ENCODE results near the gene STIP1.

STIP1 gene

DNA sequence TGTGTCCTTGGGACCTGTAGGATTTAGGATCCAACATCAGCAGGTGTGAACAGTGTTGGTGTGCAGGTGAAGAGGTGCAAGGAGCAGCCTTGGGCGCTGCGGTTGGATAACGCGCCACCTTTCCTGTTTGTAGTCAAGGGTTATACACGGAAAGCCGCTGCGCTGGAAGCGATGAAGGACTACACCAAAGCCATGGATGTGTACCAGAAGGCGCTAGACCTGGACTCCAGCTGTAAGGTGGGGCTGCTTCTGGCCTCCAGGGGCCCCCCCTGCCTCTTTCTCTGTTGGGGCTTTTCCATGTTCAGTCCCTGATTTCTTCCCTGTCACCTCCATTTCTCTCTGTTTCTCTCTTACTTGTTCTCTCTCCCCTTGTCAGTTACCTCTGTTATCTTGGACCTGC, 17.0 kb downstream of the STIP1 start:
- TF ChIP-seq, protein P1, sequence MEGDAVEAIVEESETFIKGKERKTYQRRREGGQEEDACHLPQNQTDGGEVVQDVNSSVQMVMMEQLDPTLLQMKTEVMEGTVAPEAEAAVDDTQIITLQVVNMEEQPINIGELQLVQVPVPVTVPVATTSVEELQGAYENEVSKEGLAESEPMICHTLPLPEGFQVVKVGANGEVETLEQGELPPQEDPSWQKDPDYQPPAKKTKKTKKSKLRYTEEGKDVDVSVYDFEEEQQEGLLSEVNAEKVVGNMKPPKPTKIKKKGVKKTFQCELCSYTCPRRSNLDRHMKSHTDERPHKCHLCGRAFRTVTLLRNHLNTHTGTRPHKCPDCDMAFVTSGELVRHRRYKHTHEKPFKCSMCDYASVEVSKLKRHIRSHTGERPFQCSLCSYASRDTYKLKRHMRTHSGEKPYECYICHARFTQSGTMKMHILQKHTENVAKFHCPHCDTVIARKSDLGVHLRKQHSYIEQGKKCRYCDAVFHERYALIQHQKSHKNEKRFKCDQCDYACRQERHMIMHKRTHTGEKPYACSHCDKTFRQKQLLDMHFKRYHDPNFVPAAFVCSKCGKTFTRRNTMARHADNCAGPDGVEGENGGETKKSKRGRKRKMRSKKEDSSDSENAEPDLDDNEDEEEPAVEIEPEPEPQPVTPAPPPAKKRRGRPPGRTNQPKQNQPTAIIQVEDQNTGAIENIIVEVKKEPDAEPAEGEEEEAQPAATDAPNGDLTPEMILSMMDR (IDR thresholded peaks at IDR 0.05; ENCODE audit: low read depth, low read length) = no peak
- DNase-seq (ENCODE audit: extremely low read depth, low read depth) = no peak

DNA sequence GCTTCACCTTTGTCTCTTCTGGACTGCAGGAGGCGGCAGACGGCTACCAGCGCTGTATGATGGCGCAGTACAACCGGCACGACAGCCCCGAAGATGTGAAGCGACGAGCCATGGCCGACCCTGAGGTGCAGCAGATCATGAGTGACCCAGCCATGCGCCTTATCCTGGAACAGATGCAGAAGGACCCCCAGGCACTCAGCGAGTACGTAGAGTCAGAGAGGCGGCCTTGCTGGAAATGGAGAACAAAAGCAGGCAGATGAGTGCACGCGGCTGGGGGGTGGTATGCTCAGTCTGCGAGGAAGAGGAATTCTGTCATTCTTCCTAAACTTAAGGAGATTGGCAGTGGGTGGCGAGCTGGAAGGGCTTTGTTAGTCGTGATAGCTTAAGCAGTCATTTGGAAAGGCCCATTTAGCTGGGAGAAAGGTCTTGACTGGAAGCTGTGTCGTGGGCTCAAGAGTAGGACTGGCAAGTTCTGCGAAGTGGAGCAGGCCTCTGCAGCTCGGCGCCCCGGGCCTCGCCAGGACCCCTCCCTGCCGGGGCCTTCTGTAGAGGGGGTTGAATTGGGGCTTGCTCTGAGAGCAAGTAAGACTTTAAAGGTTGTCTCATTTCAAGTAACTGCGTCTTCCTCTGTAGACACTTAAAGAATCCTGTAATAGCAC, 17.6 kb downstream of the STIP1 start:
- DNase-seq (ENCODE audit: extremely low read depth, low read depth) = no peak
- TF ChIP-seq, protein P1 (IDR thresholded peaks at IDR 0.05; ENCODE audit: low read depth, low read length) = no peak

DNA sequence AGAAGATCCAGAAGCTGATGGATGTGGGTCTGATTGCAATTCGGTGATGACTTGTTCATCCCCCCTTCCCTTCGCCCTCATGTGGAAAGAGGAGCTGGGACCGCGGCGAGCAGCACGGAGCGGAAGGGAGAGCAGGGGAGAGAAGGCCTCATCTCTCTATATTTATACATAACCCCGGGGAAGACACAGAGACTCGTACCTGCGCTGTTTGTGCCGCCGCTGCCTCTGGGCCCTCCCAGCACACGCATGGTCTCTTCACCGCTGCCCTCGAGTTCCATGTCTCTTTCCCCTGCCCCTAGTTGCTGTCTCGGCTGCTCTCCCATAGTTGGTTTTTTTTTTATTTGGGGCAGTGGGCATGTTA, 18.1 kb downstream of the STIP1 start:
- TF ChIP-seq, protein P1 (IDR thresholded peaks at IDR 0.05; ENCODE audit: low read depth, low read length) = no peak

DNA sequence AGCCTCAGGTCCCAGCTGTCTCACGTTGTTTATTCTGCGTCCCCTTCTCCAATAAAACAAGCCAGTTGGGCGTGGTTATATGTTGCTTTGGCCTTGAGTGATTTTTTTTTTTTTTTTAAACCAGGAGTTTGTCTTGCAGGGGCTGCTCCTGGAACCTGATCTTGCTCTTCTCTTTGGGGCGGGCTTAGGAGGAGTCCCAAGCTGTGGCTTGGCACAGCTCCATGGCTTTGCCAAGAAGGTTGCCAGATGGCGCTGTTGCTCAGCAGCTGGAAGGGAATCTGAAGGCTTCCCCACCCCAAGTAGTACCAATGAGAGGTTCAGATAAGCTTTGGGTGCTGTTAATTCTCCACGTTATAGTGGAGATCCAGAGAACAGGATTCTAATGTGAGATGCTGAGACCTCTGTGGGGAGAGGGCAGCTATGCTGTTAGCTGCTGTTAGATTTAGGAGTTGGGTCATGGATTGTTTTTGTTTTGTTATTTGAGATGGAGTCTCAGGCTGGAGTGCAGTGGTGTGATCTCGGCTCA, 18.6 kb downstream of the STIP1 start:
- peak; percentile 97 for DNase-seq (ENCODE audit: extremely low read depth, low read depth)
- TF ChIP-seq, protein P1 (IDR thresholded peaks at IDR 0.05; ENCODE audit: low read depth, low read length) = peak; percentile 79

More for the DNA sequence above, 18.1 kb downstream of the STIP1 start:
- DNase-seq (ENCODE audit: extremely low read depth, low read depth) = no peak

DNA sequence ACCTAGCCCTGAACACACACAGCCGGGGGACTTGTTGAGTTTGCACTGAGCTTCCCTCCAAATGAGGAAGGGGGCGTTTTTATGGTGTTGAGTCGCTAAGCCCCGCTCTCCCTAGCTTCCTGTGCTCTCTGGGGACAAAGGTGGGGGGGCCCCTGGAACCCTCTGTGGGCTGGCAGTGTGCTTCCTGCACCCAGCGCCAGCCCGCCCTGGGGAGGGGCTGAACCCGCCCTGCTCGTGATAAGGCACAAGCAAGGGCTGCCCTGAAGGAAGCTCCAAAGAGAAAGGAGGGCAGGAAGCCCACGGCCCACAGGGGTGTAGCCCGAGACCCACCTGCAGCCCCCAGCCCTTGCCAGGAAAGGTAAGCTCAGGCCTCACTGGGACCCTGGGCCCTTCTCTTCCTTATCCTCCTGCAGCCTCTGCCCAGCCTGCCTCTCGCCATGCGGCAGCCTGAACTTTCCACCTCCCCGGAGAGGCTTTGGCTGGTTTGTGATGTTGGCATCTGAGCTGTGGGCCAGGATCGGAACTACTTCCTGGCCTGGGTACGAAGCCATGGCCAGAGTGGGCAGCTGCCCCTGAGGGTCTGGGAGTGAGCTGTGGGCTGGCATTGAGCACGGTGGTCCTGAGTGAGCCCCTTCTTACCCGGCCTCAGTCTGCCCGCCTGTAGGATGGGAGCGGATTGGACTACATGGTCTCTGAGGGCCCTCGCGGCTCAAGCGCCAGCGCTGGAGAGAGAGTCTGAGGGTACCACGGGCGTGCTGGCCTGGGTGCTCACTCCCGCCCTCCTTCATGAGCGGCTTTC, 20.7 kb downstream of the STIP1 start, which contains the start of gene FERMT3:
TSS of gene FERMT3 (plus strand) at position 265 of the 799 bp plus-strand sequence. CDS start 644 bp downstream, outside the sequence.
- DNase-seq (ENCODE audit: extremely low read depth, low read depth) = no peak
- TF ChIP-seq, protein P1 (IDR thresholded peaks at IDR 0.05; ENCODE audit: low read depth, low read length) = no peak

DNA sequence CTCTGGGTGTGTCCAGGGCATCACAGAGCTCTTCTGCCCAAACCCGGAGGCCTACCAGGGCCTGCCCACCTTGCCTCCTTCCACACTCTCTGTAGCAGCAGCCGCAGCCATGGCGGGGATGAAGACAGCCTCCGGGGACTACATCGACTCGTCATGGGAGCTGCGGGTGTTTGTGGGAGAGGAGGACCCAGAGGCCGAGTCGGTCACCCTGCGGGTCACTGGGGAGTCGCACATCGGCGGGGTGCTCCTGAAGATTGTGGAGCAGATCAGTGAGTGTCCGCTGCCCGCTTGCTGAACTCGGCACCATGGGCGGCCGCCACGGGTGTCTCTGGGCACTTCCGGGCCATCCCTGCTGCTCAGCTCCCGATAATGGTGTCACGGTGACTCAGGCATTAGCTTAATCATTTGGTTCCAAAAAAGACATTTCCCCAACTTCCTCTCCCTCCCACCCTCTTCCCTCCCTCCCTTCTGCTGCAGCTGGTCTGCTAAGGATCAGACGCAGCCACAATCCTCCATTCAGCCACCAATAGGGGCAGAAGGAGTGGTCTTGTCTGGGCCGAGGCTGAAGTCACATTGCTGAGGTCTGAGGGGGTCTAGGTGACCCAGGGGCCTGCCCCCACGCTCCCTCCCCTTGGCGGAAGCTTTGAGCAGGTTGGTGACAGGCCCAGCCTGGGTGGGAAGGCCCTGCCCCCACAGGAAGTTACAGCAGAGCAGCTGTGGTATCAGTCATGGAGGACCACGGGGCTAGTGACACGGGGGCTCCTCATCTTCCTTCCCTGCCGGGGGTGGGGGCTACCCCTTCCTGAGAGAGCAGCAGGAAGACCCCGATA, 21.5 kb downstream of the STIP1 start:
- no peak for DNase-seq (ENCODE audit: extremely low read depth, low read depth)
- TF ChIP-seq, protein P1 (IDR thresholded peaks at IDR 0.05; ENCODE audit: low read depth, low read length) = no peak

Data from AG09319 (cell line).